H1 (cell line): Measurements from ENCODE around the gene CNNM4.

Source experiments
- ATF2 ChIP-seq: IDR thresholded peaks from 2 replicates; pipeline ENCODE4 v1.6.1; 2012; ENCODE audit warnings: low read length, inconsistent platforms
- CBX5 ChIP-seq: fragments of 300-800, 300-1000 bp; sonication (generic); IDR thresholded peaks from 2 replicates; pipeline ENCODE4 v1.7.1; 2016; ENCODE audit warnings: antibody characterized with exemption, low read length, low read depth
- CTCF ChIP-seq, 3 experiments: IDR thresholded peaks; 1 replicate in 2 of 3; 2 replicates in 1 of 3; pipeline versions ENCODE4 v1.5.1 to v1.6.1; 2011; ENCODE audit warnings: low read length in 3 of 3, mild to moderate bottlenecking in 3 of 3, inconsistent platforms in 2 of 3, low read depth in 1 of 3, moderate library complexity in 1 of 3; ENCODE audit not compliant: insufficient read depth in 1 of 3; ENCODE audit errors: control extremely low read depth in 1 of 3
- EZH2 ChIP-seq: fragments of 200-600 bp; sonication (generic); IDR thresholded peaks from 2 replicates; pipeline ENCODE4 v1.7.1; 2012; ENCODE audit warnings: low read depth, mild to moderate bottlenecking, moderate library complexity, low read length, inconsistent platforms; ENCODE audit not compliant: severe bottlenecking
- FOSL1 ChIP-seq: IDR thresholded peaks from 2 replicates; pipeline ENCODE4 v1.6.1; 2011; ENCODE audit warnings: mild to moderate bottlenecking, low read depth, low read length, moderate library complexity; ENCODE audit not compliant: insufficient read depth
- JUN ChIP-seq: IDR thresholded peaks from 2 replicates; pipeline ENCODE4 v1.6.1; 2011; ENCODE audit warnings: low read depth, mild to moderate bottlenecking, improper control_type of control experiment, low read length
- POLR2A ChIP-seq, 2 experiments: IDR thresholded peaks; 1 replicate in 1 of 2; 2 replicates in 1 of 2; pipeline ENCODE4 v1.6.1; 2011; ENCODE audit warnings: low read depth in 2 of 2, low read length in 2 of 2, mild to moderate bottlenecking in 2 of 2; ENCODE audit errors: control extremely low read depth in 1 of 2
- POLR2AphosphoS5 ChIP-seq: IDR thresholded peaks from 2 replicates; pipeline ENCODE4 v1.6.1; 2011; ENCODE audit warnings: low read depth, low read length
- RNF2 ChIP-seq: fragments of 200-900, 300-1000 bp; sonication (generic); IDR thresholded peaks from 2 replicates; pipeline ENCODE4 v1.7.1; 2016; ENCODE audit warnings: borderline replicate concordance, low read depth, mild to moderate bottlenecking, antibody characterized with exemption, low read length; ENCODE audit not compliant: poor library complexity, severe bottlenecking; ENCODE audit errors: missing control alignments
- RXRA ChIP-seq: IDR thresholded peaks from 2 replicates; pipeline ENCODE4 v1.6.1; 2011; ENCODE audit warnings: low read depth, mild to moderate bottlenecking, low read length, moderate library complexity; ENCODE audit not compliant: insufficient read depth
- SIRT6 ChIP-seq: IDR thresholded peaks from one replicate; pipeline ENCODE4 v1.7.1; 2012; ENCODE audit warnings: low read length, inconsistent platforms
- SRF ChIP-seq: IDR thresholded peaks from 2 replicates; pipeline ENCODE4 v1.6.1; 2011; ENCODE audit warnings: mild to moderate bottlenecking, low read depth, low read length, moderate library complexity
- ZNF274 ChIP-seq: IDR thresholded peaks from 2 replicates; pipeline ENCODE4 v1.7.0; 2012; ENCODE audit warnings: low read length, borderline replicate concordance; ENCODE audit errors: extremely low read depth

GRCh38 chr2:96832408-96832753 is 71.7 kb downstream of the CNNM4 start:
- TF ChIP-seq SRF (no peak), JUN (no peak), RNF2 (no peak), EZH2 (no peak), CTCF (IDR thresholded peaks at IDR 0.05; ENCODE audit: control extremely low read depth in 1 of 3, insufficient read depth in 1 of 3, low read depth in 1 of 3, low read length in 3 of 3) (no peak), POLR2A (IDR thresholded peaks at IDR 0.05; ENCODE audit: control extremely low read depth in 1 of 2, low read depth in 2 of 2, low read length in 2 of 2) (no peak), SIRT6 (no peak), ZNF274 (no peak), POLR2AphosphoS5 (no peak), RXRA (no peak), CBX5 (no peak), FOSL1 (no peak), ATF2 (no peak)
